A549 (cell line): ENCODE data around the gene DNAJA3. TPM values are rescaled to one million over a fixed set of nuclear protein-coding genes. Genes with fewer than 3 reads are reported as not detected.

Experiments used
- ATAC-seq, 2 experiments: fragments of 200-7000 bp in 1 of 2; fragments of >200 bp in 1 of 2; cut with Nextera tagmentation in 1 of 2; cut with Tn5 transposase in 1 of 2; 3 replicates each; pipeline versions ENCODE4 v1.8.0 to v1.9.1; 2018 to 2020; ENCODE audit warnings: mild to moderate bottlenecking in 1 of 2, moderate library complexity in 1 of 2
- CTCF ChIA-PET: fragments of 300-600 bp; sonication (Branson Sonifier 250); formaldehyde crosslinking; extraction: SDS; loops from one replicate; lab custom pipeline; 2021; ENCODE audit warnings: antibody characterized with exemption, inconsistent platforms; lab: Yijun Ruan, JAX
- POLR2A ChIA-PET: fragments of 350-600 bp; formaldehyde crosslinking; extraction: SDS; loops from one replicate; lab custom pipeline; 2021; ENCODE audit warnings: antibody characterized with exemption, inconsistent platforms; lab: Yijun Ruan, JAX
- DNase-seq, 2 experiments: peaks; one replicate each; pipeline versions ENCODE4 v3.0.0 to v3.0.0-alpha.2; 2011 to 2016; ENCODE audit warnings: low read depth in 1 of 2, low spot score in 1 of 2
- FAIRE-seq: peaks from 2 replicates; lab custom pipeline; 2011; peaks lifted over from hg19 to GRCh38; lab: Jason Lieb, UNC
- H3K27ac ChIP-seq, 2 experiments: fragments of >200 bp; sonication (Bioruptor Twin); formaldehyde crosslinking; 3 replicates each; pipeline ENCODE4 v1.5.1; 2016 to 2017
- H3K4me1 ChIP-seq: fragments of >200 bp; sonication (Bioruptor Twin); formaldehyde crosslinking; 3 replicates; pipeline ENCODE4 v1.6.1; 2016
- H3K4me2 ChIP-seq: fragments of >200 bp; sonication (Bioruptor Twin); formaldehyde crosslinking; 3 replicates; pipeline ENCODE4 v1.6.1; 2016
- H3K4me3 ChIP-seq: fragments of >200 bp; sonication (Bioruptor Twin); formaldehyde crosslinking; 3 replicates; pipeline ENCODE4 v1.5.1; 2016
- H3K9me3 ChIP-seq: fragments of >200 bp; sonication (Bioruptor Twin); formaldehyde crosslinking; 3 replicates; pipeline ENCODE4 v1.6.1; 2016
- ATOH8 ChIP-seq: fragments of 250-450 bp; sonication (Bioruptor Pico); IDR thresholded peaks from 2 replicates; pipeline ENCODE4 v1.5.0; 2020; ENCODE audit warnings: low read depth, mild to moderate bottlenecking, moderate library complexity
- BCL3 ChIP-seq: fragments of >200 bp; sonication (Bioruptor Twin); formaldehyde crosslinking; IDR thresholded peaks from 3 replicates; pipeline ENCODE4 v1.6.1; 2016
- BHLHE40 ChIP-seq: IDR thresholded peaks from 2 replicates; pipeline ENCODE4 v1.6.1; 2012; ENCODE audit warnings: low read depth, low read length, inconsistent platforms
- CBX2 ChIP-seq: fragments of 200-600 bp; sonication (generic); IDR thresholded peaks from 2 replicates; pipeline ENCODE4 v1.6.1; 2016; ENCODE audit warnings: low read depth, mild to moderate bottlenecking, borderline replicate concordance
- CBX8 ChIP-seq: fragments of 200-600 bp; sonication (generic); IDR thresholded peaks from 2 replicates; pipeline ENCODE4 v1.6.1; 2016
- EHF ChIP-seq: fragments of 250-450 bp; sonication (Bioruptor Pico); IDR thresholded peaks from 2 replicates; pipeline ENCODE4 v1.5.0; 2020; ENCODE audit warnings: mild to moderate bottlenecking
- FOSB ChIP-seq: fragments of 250-450 bp; sonication (Bioruptor Pico); IDR thresholded peaks from 2 replicates; pipeline ENCODE4 v1.5.0; 2020; ENCODE audit warnings: mild to moderate bottlenecking, moderate library complexity
- FOSL2 ChIP-seq, 2 experiments: fragments of 450-650 bp in 1 of 2; fragments of >200 bp in 1 of 2; sonication (Bioruptor Twin) in 1 of 2; formaldehyde crosslinking; IDR thresholded peaks; 2 replicates each; pipeline versions ENCODE4 v1.5.0 to v1.6.1; 2016 to 2020; ENCODE audit warnings: mild to moderate bottlenecking in 1 of 2, moderate library complexity in 1 of 2
- HOXA7 ChIP-seq: fragments of 250-450 bp; sonication (Bioruptor Pico); IDR thresholded peaks from 2 replicates; pipeline ENCODE4 v1.5.0; 2020; ENCODE audit warnings: mild to moderate bottlenecking, moderate library complexity
- JUN ChIP-seq, 2 experiments: fragments of >200 bp; sonication (Bioruptor Twin); formaldehyde crosslinking; IDR thresholded peaks; 2 replicates in 1 of 2; 3 replicates in 1 of 2; pipeline ENCODE4 v1.6.1; 2016 to 2017
- KDM1A ChIP-seq: fragments of 200-600 bp; sonication (generic); IDR thresholded peaks from 2 replicates; pipeline ENCODE4 v1.6.1; 2016; ENCODE audit warnings: low read depth, mild to moderate bottlenecking
- KDM5A ChIP-seq: fragments of 200-600 bp; sonication (generic); IDR thresholded peaks from 2 replicates; pipeline ENCODE4 v1.6.1; 2016; ENCODE audit warnings: antibody characterized with exemption, mild to moderate bottlenecking
- MYC ChIP-seq: IDR thresholded peaks from 2 replicates; pipeline ENCODE4 v1.6.1; 2012; ENCODE audit warnings: mild to moderate bottlenecking, inconsistent platforms, low read length, improper control_type of control experiment, borderline replicate concordance
- NR3C1 ChIP-seq: fragments of >200 bp; sonication (Bioruptor Twin); formaldehyde crosslinking; IDR thresholded peaks from 3 replicates; pipeline ENCODE4 v1.6.1; 2017
- PHF8 ChIP-seq: fragments of 200-600 bp; sonication (generic); IDR thresholded peaks from 2 replicates; pipeline ENCODE4 v1.6.1; 2016; ENCODE audit warnings: low read depth, mild to moderate bottlenecking, antibody characterized with exemption, moderate library complexity, borderline replicate concordance
- POLR2AphosphoS2 ChIP-seq: conservative IDR thresholded peaks from 2 replicates; pipeline ENCODE4 v1.6.1; 2012; ENCODE audit warnings: low read length, improper control_type of control experiment, inconsistent platforms
- RARB ChIP-seq: fragments of 250-450 bp; sonication (Bioruptor Pico); IDR thresholded peaks from 2 replicates; pipeline ENCODE4 v1.8.0; 2021; ENCODE audit warnings: mild to moderate bottlenecking, moderate library complexity
- REST ChIP-seq: fragments of 200-600 bp; sonication (generic); IDR thresholded peaks from 2 replicates; pipeline ENCODE4 v1.6.1; 2016; ENCODE audit warnings: antibody characterized with exemption, mild to moderate bottlenecking, moderate library complexity
- RFX5 ChIP-seq: fragments of 450-650 bp; IDR thresholded peaks from 2 replicates; pipeline ENCODE4 v1.7.1; 2014; ENCODE audit warnings: antibody characterized with exemption, mild to moderate bottlenecking, moderate library complexity
- SREBF2 ChIP-seq: fragments of 450-650 bp; IDR thresholded peaks from 2 replicates; pipeline ENCODE4 v1.6.1; 2014; ENCODE audit warnings: mild to moderate bottlenecking, moderate library complexity
- TFCP2L1 ChIP-seq: fragments of 250-450 bp; sonication (Bioruptor Pico); IDR thresholded peaks from 2 replicates; pipeline ENCODE4 v1.5.0; 2021; ENCODE audit warnings: mild to moderate bottlenecking
- ZC3H11A ChIP-seq: fragments of 450-650 bp; IDR thresholded peaks from 2 replicates; pipeline ENCODE4 v1.6.1; 2014; ENCODE audit warnings: antibody characterized with exemption, mild to moderate bottlenecking
- ZSCAN20 ChIP-seq: fragments of 250-450 bp; sonication (Bioruptor Pico); IDR thresholded peaks from 2 replicates; pipeline ENCODE4 v1.8.0; 2022; ENCODE audit warnings: mild to moderate bottlenecking, moderate library complexity
- WGBS: methylation state at CpG from one replicate; pipeline ENCODE4 v1.1.6; 2017; ENCODE audit errors: missing lambda C conversion rate; 5-methylcytosine and 5-hydroxymethylcytosine counted together
- polyA plus RNA-seq, 4 experiments: library from polyadenylated mRNA; depleted of rRNA in 3 of 4; stranded (reverse); fragments of >200 nt; fragmentation: RNase III in 1 of 4; extraction: RNeasy Plus Mini Kit Qiagen cat#74134 plus additional on column Dnase treatment in 1 of 4; gene quantifications; 2 replicates in 3 of 4; 3 replicates in 1 of 4; pipeline ENCODE4 v1.2.3, GENCODE V29; 2011 to 2017
- TF ChIP-seq, protein P1 (sequence below): IDR thresholded peaks from 2 replicates; pipeline ENCODE4 v1.6.1; 2012
- TF ChIP-seq, protein P2 (sequence below): fragments of 250-450 bp; sonication (Bioruptor Pico); IDR thresholded peaks from 2 replicates; pipeline ENCODE4 v1.5.0; 2021; ENCODE audit warnings: mild to moderate bottlenecking, moderate library complexity, borderline replicate concordance

DNAJA3 gene
- polyA plus RNA-seq, 2 of the 4 experiments (the other 2 are of a cell fraction), result 64.6 to 77.2 TPM

DNA sequence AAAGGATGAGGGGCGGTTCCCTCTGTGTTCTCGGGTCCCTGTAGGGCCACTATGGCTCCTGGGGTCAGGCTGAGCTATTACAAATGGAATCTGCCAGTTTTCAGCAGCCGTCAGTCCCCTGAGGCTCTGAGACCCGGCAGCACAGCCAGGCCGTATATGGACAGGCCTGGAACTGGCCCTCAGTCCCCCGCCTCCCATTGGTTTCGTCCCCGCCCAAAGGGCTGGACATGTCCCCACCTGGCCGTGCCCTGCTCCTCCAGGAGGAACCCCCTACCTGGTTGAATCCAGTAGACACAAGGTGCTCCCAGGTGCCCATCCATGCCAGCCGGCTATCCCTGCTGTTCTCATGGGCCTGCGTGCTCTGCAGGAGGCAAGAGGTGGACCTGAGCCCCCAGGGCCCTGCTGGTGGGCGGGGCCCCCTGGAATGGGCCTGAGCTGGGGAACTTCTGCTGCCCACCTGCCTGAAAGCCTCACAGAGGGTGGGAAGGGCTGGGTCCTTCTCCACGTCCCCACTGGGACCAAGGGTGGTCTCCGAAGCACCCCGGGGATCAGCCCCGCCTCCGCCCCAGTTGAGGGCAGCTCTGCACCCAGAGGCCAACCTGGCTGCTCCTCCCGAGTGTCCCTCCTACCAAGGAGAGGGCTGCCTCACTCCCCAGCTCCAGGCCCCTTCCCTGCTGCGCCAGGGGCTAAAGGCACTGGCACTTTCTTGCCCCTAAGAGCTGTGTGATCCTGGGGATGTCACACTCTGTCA lies 37.2 kb upstream of the DNAJA3 start:
- Histone ChIP-seq H3K4me1 (peaks cover 19% of the 10 kb centered on the region; the same call in 2 of the 3 replicates), H3K27ac (peak overlapping the region in 1 of 2 experiments; percentile 21; a peak in 1 of 6 replicates), H3K4me3 (no peak overlapping the region), H3K9me3 (no peaks in the 10 kb centered on the region), H3K4me2 (no peak overlapping the region)
- CTCF ChIA-PET, result interaction anchor here (0.9 to 32.6 kb wide), 8 partner anchors 9 to 450 kb away, joined by 3 to 833 read pairs (median 4); partner anchors contain the start of gene VASN
- FAIRE-seq (no peak), DNase-seq (no peak), ATAC-seq (no peak)
- 65% methylated on average over 12 of the region's 19 CpGs for WGBS
- POLR2A ChIA-PET, result no interaction called here
- TF ChIP-seq MYC, result no peak
- TF ChIP-seq ATOH8 (CRISPR knock-in tag), result no peak
- TF ChIP-seq RARB, result no peak
- TF ChIP-seq EHF (CRISPR knock-in tag), result no peak
- no peak for TF ChIP-seq NR3C1
- no peak for TF ChIP-seq HOXA7 (CRISPR knock-in tag)
- TF ChIP-seq REST, result no peak

DNA sequence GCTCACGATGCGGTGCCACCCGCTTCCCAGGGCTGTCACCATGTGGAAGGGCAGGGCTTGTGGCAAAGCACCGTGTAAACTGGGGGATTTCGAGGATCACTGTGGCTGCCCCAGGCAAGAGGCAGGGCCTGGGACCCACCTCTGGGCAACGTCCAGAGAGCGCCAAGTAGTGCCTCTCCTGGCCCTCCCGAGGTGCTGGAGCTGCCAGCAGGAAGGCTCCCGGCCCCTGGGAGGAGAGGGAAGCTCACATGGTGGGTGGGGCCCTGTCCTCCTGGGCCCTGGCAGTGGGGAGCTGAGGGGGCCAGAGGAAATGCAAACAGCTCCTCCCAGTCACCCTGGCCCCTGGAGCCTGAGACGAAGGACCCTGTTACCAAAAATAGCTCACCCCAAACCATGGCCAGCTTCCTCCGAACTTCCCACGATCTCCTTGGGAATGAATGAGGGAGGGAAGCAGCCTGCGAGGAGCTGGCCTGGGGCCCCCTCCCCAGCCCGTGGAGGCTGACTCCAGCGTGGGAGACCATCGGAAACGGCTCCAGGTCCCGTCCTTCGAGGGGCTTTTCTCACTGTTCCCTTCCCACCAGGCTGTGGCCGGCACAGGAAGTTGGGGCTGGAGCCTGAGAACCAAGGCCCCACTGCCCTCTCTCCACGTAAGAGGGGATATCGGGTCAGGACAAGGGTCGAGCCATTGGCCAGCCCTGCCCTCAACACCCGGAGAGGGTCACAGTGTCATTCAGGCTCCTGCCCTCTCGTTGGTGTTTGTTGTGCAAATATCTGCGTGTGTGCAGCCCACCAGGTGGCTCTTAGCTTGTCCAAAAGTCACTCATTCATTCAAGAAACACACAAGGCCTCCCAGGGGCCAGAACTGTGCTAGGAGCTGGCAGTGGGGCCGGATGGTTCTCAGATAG lies 36.4 kb upstream of the DNAJA3 start:
- DNase-seq (no peak), ATAC-seq (no peak), FAIRE-seq (no peak)
- ChIA-PET CTCF (interaction anchor here (0.6 to 32.6 kb wide), 13 partner anchors 10 to 135 kb away, joined by 3 to 833 read pairs (median 5); partner anchors contain the start of genes PAM16 and VASN), POLR2A (no interaction called here)
- WGBS, result 77% methylated on average over 27 of the region's 27 CpGs
- H3K4me3 ChIP-seq, result no peak overlapping the region
- H3K4me1 ChIP-seq, result peaks cover 19% of the 10 kb centered on the region; the same call in 2 of the 3 replicates
- H3K9me3 ChIP-seq, result no peaks in the 10 kb centered on the region
- no peak overlapping the region for H3K4me2 ChIP-seq
- H3K27ac ChIP-seq, result no peak overlapping the region
- TF ChIP-seq BCL3 (no peak), ZSCAN20 (CRISPR knock-in tag) (no peak), TFCP2L1 (CRISPR knock-in tag) (no peak), JUN (IDR thresholded peaks at IDR 0.05) (no peak), FOSB (CRISPR knock-in tag) (no peak), BHLHE40 (no peak), CBX2 (no peak), FOSL2 (IDR thresholded peaks at IDR 0.05) (no peak), FOSL2 (CRISPR knock-in tag; IDR thresholded peaks at IDR 0.05) (no peak), SREBF2 (no peak), RFX5 (no peak), KDM1A (no peak), CBX8 (no peak), RARB (no peak), POLR2AphosphoS2 (no peak), PHF8 (no peak), KDM5A (no peak), ZC3H11A (no peak)
- TF ChIP-seq, protein P1, sequence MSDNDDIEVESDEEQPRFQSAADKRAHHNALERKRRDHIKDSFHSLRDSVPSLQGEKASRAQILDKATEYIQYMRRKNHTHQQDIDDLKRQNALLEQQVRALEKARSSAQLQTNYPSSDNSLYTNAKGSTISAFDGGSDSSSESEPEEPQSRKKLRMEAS, result no peak
- TF ChIP-seq, protein P2, sequence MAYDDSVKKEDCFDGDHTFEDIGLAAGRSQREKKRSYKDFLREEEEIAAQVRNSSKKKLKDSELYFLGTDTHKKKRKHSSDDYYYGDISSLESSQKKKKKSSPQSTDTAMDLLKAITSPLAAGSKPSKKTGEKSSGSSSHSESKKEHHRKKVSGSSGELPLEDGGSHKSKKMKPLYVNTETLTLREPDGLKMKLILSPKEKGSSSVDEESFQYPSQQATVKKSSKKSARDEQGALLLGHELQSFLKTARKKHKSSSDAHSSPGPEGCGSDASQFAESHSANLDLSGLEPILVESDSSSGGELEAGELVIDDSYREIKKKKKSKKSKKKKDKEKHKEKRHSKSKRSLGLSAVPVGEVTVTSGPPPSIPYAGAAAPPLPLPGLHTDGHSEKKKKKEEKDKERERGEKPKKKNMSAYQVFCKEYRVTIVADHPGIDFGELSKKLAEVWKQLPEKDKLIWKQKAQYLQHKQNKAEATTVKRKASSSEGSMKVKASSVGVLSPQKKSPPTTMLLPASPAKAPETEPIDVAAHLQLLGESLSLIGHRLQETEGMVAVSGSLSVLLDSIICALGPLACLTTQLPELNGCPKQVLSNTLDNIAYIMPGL (CRISPR knock-in tag), result no peak
